Ovary (tissue), 9 donors: ENCODE data around the gene EIF6. TPM values are rescaled to one million over a fixed set of nuclear protein-coding genes. Genes with fewer than 3 reads are reported as not detected.

Experiments
- DNase-seq, 5 donors: peaks; one replicate each; pipeline ENCODE4 v3.0.0-alpha.2; 2019 to 2020
- H3K27ac ChIP-seq, 2 donors: fragments of 200-600 bp; one replicate each; pipeline versions ENCODE4 v1.5.1 to v1.8.0; 2019 to 2022
- H3K27me3 ChIP-seq: fragments of 200-600 bp; one replicate; pipeline ENCODE4 v1.8.0; 2022
- H3K36me3 ChIP-seq: fragments of 200-600 bp; sonication (generic); one replicate; pipeline ENCODE4 v1.5.1; 2019
- H3K4me1 ChIP-seq: one replicate; pipeline ENCODE4 v1.8.1; 2013; ENCODE audit warnings: mild to moderate bottlenecking, moderate library complexity; ENCODE audit not compliant: insufficient read depth
- H3K4me3 ChIP-seq: fragments of 200-600 bp; sonication (generic); one replicate; pipeline ENCODE4 v1.5.1; 2017
- H3K9me3 ChIP-seq, 2 donors: fragments of 200-600 bp in 1 of 2; sonication (generic) in 1 of 2; one replicate each; pipeline versions ENCODE4 v1.5.1 to v1.8.1; 2013 to 2019; ENCODE audit warnings: mild to moderate bottlenecking in 1 of 2, moderate library complexity in 1 of 2
- EP300 ChIP-seq: sonication (generic); formaldehyde crosslinking; IDR thresholded peaks from one replicate; pipeline ENCODE4 v1.6.1; 2017; ENCODE audit warnings: antibody characterized with exemption
- POLR2A ChIP-seq: fragments of 450-650 bp; IDR thresholded peaks from one replicate; pipeline ENCODE4 v1.6.1; 2017; ENCODE audit warnings: antibody characterized with exemption, mild to moderate bottlenecking, moderate library complexity
- WGBS, 3 donors: extraction: QIAGEN DNeasy Blood & Tissue Kit in 1 of 3; methylation state at CpG; one replicate each; pipeline versions ENCODE4 v1.1.5 to v1.1.7; 2013 to 2017; 5-methylcytosine and 5-hydroxymethylcytosine counted together
- intact Hi-C, 4 donors: fragments of 100-400 bp; cut with DNase I; formaldehyde crosslinking; loops; one replicate each; pipeline versions ENCODE4 v1.11.0 to v1.15.1; 2022 to 2023
- polyA plus RNA-seq, 2 donors: library from polyadenylated mRNA; stranded (reverse); fragments of 200-250 nt in 1 of 2; fragments of 350-450 nt in 1 of 2; fragmentation: Illumina TruSeq in 1 of 2; extraction: RNeasy Lipid Tissue Mini Kit (QIAGEN cat#74804) in 1 of 2; gene quantifications; one replicate each; pipeline ENCODE4 v1.2.3, GENCODE V29; 2013 to 2014
- total RNA-seq, 7 donors: library from RNA; depleted of rRNA in 2 of 7; stranded (reverse); fragments of >200 nt in 2 of 7; fragmentation: NEBNext Ultra II Directional in 3 of 7; extraction: Animal tissue kit (Norgen Biotek cat#: 25700) in 3 of 7; gene quantifications; one replicate each; pipeline versions ENCODE4 v1.1.0 to v1.2.4, GENCODE V29; 2016 to 2023
- TF ChIP-seq, protein P1 (sequence below), 3 donors: fragments of 450-650 bp in 2 of 3; fragments of 200-600 bp in 1 of 3; IDR thresholded peaks; one replicate each; pipeline versions ENCODE4 v1.5.1 to v1.8.0; 2016 to 2022; ENCODE audit warnings: antibody characterized with exemption in 3 of 3, mild to moderate bottlenecking in 1 of 3
- donor health status: DM: no; HTN: no; CAD: no; lungs with moderate emphysema.
- donor health status: DM: no; HTN: no; CAD: no.
- donor health status: Bipolar disorder and iron deficiency.
- donor health status: DM: yes; HTN: yes; CAD: no.
- donor health status: DM: no; HTN: no; CAD: no.
- donor health status: DM: yes; HTN: yes; CAD: no.

EIF6 gene
- total and polyA plus RNA-seq, 9 donors: 36.6 to 93.1 (median 69.8) TPM

DNA sequence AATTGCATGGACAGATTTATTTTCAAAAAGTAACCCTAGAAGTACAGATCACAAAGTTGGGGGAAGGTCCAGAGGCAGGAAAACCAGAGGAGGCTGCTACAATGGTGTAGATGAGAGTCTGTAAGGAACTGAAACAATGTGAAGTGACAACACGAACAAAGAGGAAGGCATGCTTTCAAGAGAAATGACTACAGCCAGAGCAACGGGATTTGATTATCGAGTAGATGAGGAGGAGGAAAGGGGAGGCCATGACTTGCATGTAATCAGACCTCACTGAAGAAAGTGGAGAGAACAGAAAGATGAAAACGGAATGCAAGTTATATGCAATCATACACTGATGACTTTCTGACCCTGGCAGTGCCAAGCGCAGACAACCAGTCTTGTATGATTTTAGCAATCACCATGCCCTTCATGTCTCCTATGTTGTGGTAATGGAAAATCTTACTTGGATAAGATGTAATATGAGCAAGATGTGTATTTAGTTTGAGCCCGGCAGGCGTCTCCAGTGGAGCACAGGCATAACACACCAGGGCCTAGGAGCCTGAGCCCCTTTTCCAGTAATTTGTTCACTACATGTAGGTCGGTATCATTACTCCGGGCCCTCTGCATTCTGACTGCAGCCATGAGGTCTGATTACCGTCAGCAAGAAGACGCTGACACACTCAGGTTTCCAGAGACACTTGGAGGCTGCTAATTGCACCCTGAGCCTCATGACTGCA lies 41.6 kb upstream of the EIF6 start:
- Histone ChIP-seq H3K4me1 (peaks cover 2% of the 10 kb centered on the region), H3K36me3 (no peaks in the 10 kb centered on the region), H3K27ac (no peak overlapping the region), H3K27me3 (no peaks in the 10 kb centered on the region), H3K4me3 (no peak overlapping the region), H3K9me3 (no peaks in the 10 kb centered on the region)
- 78 to 81% (median 81%) methylated on average over 11 of the region's 11 CpGs for WGBS, 3 donors
- TF ChIP-seq EP300: no peak
- TF ChIP-seq POLR2A: no peak
- TF ChIP-seq, protein P1, sequence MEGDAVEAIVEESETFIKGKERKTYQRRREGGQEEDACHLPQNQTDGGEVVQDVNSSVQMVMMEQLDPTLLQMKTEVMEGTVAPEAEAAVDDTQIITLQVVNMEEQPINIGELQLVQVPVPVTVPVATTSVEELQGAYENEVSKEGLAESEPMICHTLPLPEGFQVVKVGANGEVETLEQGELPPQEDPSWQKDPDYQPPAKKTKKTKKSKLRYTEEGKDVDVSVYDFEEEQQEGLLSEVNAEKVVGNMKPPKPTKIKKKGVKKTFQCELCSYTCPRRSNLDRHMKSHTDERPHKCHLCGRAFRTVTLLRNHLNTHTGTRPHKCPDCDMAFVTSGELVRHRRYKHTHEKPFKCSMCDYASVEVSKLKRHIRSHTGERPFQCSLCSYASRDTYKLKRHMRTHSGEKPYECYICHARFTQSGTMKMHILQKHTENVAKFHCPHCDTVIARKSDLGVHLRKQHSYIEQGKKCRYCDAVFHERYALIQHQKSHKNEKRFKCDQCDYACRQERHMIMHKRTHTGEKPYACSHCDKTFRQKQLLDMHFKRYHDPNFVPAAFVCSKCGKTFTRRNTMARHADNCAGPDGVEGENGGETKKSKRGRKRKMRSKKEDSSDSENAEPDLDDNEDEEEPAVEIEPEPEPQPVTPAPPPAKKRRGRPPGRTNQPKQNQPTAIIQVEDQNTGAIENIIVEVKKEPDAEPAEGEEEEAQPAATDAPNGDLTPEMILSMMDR (IDR thresholded peaks at IDR 0.05): no peak
- intact Hi-C loops: no loop called here
- no peak for DNase-seq

DNA sequence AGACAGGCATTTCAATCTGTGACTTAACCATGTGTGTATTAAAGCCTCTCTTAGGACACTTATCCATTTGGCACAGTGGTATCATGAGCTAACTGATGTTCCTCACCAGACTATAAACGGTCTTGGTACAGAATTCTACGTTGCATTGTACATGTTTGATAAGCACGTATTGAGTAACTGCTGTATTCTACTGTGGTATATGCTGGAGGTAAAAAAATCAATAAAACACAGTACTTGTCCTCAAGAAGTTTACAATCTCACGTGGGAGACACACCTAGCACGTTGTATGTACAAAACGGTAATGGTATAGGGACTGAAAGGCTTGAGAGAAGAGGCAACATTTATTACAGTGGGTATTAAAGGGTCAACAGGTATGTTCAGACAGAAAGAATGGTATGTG lies 40.8 kb upstream of the EIF6 start:
- no peak overlapping the region for H3K27ac ChIP-seq
- intact Hi-C loops: no loop called here
- no peak for DNase-seq
- no peak overlapping the region for H3K4me3 ChIP-seq
- H3K4me1 ChIP-seq: peaks cover 2% of the 10 kb centered on the region
- no peaks in the 10 kb centered on the region for H3K9me3 ChIP-seq
- H3K36me3 ChIP-seq: no peaks in the 10 kb centered on the region
- TF ChIP-seq, protein P1 (IDR thresholded peaks at IDR 0.05): no peak
- TF ChIP-seq EP300: no peak
- TF ChIP-seq POLR2A: no peak
- WGBS, 3 donors: 88 to 89% (median 88%) methylated on average over 6 of the region's 6 CpGs
- H3K27me3 ChIP-seq: no peaks in the 10 kb centered on the region

DNA sequence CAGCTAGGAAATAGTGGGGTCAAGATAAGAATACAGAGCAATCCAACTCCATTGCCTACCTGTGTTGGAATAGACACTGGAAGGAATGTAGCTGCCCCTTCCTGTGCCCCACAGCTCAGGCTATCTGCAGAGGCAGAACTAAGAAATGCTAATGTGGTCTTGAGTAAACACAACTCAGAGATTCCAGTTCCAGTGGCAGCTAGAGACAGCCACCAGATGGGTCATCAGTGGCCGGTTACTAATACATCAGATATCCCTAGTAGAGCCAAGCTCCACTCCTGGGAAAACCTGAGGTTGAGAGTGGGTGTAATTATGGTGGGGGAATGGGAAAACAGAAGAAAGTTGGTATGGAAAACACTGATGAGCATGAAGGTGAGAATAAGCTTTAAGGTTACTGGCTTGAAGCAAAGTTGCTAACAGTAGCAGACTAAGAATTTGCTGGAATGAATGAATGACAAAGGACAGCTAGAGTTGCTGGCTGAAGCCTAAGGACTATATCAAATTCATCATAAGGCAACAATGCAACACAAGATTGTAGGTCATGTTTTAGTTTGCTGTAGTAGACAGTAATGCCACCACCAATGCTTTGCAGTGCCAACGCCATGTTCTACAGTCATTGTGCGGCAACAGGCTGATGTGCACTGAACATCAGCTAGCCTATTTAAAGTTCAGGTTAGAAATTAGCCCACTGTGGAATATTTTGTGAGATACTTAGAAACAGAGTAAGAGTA lies 36.0 kb upstream of the EIF6 start:
- H3K36me3 ChIP-seq: no peaks in the 10 kb centered on the region
- no peak overlapping the region for H3K27ac ChIP-seq
- 95 to 97% (median 95%) methylated on average over 3 of the region's 3 CpGs for WGBS, 3 donors
- DNase-seq: no peak
- H3K9me3 ChIP-seq: no peaks in the 10 kb centered on the region
- TF ChIP-seq EP300 (no peak), POLR2A (no peak)
- TF ChIP-seq, protein P1 (IDR thresholded peaks at IDR 0.05): no peak
- H3K27me3 ChIP-seq: no peaks in the 10 kb centered on the region
- intact Hi-C loops: no loop called here
- H3K4me3 ChIP-seq: no peak overlapping the region
- H3K4me1 ChIP-seq: no peaks in the 10 kb centered on the region

DNA sequence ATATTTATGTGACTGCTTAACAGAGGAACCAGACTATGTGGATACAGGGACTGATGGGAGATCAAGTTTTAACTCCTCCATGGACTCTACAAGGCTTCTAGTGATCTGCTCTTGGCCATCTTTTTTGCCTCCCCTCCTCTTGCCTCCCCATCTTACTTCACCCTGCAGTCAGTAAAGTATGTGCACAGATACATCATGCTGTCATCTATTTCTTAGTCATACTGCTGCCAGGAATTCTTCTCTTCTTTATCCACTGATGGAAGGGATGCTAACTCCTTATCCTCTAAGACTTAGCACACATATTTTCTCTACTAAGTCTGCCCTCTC lies 35.3 kb upstream of the EIF6 start:
- no peak overlapping the region for H3K27ac ChIP-seq
- no peaks in the 10 kb centered on the region for H3K36me3 ChIP-seq
- H3K27me3 ChIP-seq: no peaks in the 10 kb centered on the region
- no peak for DNase-seq
- H3K4me1 ChIP-seq: no peaks in the 10 kb centered on the region
- H3K4me3 ChIP-seq: no peak overlapping the region
- no peaks in the 10 kb centered on the region for H3K9me3 ChIP-seq
- intact Hi-C loops: no loop called here
- TF ChIP-seq EP300: no peak
- TF ChIP-seq, protein P1 (IDR thresholded peaks at IDR 0.05): no peak
- TF ChIP-seq POLR2A: no peak
